Measurements from ENCODE around the gene TINAG.

TINAG gene

GRCh38 chr6:54308289-54308985 is at the start of gene TINAG:
TINAG (plus strand) TSS chr6:54308441; CDS start chr6:54308551, 110 bp downstream.
- FAIRE-seq: peak; percentile 40

GRCh38 chr6:54260025-54260424 is 48.2 kb upstream of the TINAG start:
- no peak for DNase-seq (ENCODE audit: insufficient read length, low spot score)
- FAIRE-seq: peak; percentile 8

More at GRCh38 chr6:54308289-54308985, at the start of gene TINAG:
- no peak for DNase-seq (ENCODE audit: insufficient read length, low spot score)

GRCh38 chr6:54262499-54262898 is 45.7 kb upstream of the TINAG start:
- no peak for FAIRE-seq
- no peak for DNase-seq (ENCODE audit: insufficient read length, low spot score)

GRCh38 chr6:54262971-54263370 is 45.3 kb upstream of the TINAG start:
- FAIRE-seq (peak; percentile 45), DNase-seq (ENCODE audit: insufficient read length, low spot score) (no peak)

- DNase-seq (ENCODE audit: insufficient read length, low spot score): no peak
- no peak for FAIRE-seq
These were observed 43.5 kb upstream of the TINAG start for GRCh38 chr6:54264581-54265272.

GRCh38 chr6:54266400-54266923 is 41.8 kb upstream of the TINAG start:
- no peak for FAIRE-seq
- DNase-seq (ENCODE audit: insufficient read length, low spot score): no peak

GRCh38 chr6:54267798-54268197 is 40.4 kb upstream of the TINAG start:
- DNase-seq (ENCODE audit: insufficient read length, low spot score): no peak
- FAIRE-seq: peak; percentile 51

GRCh38 chr6:54273214-54273820 is 34.9 kb upstream of the TINAG start:
- DNase-seq (ENCODE audit: insufficient read length, low spot score): no peak
- FAIRE-seq: no peak

- DNase-seq (ENCODE audit: insufficient read length, low spot score) (no peak), FAIRE-seq (no peak)
These were observed 33.9 kb upstream of the TINAG start for GRCh38 chr6:54274383-54274782.

- FAIRE-seq (peak; percentile 33), DNase-seq (ENCODE audit: insufficient read length, low spot score) (no peak)
These were observed 26.1 kb upstream of the TINAG start for GRCh38 chr6:54282186-54282585.

GRCh38 chr6:54284161-54284860 is 23.9 kb upstream of the TINAG start:
- FAIRE-seq: peak; percentile 26
- no peak for DNase-seq (ENCODE audit: insufficient read length, low spot score)

- FAIRE-seq (no peak), DNase-seq (ENCODE audit: insufficient read length, low spot score) (no peak)
These were observed 22.6 kb upstream of the TINAG start for GRCh38 chr6:54285595-54285994.

GRCh38 chr6:54286141-54286540 is 22.1 kb upstream of the TINAG start:
- FAIRE-seq (no peak), DNase-seq (ENCODE audit: insufficient read length, low spot score) (no peak)

- FAIRE-seq: no peak
- no peak for DNase-seq (ENCODE audit: insufficient read length, low spot score)
These were observed 19.8 kb upstream of the TINAG start for GRCh38 chr6:54288474-54288873.

GRCh38 chr6:54289426-54289825 is 18.8 kb upstream of the TINAG start:
- no peak for DNase-seq (ENCODE audit: insufficient read length, low spot score)
- no peak for FAIRE-seq

- DNase-seq (ENCODE audit: insufficient read length, low spot score) (no peak), FAIRE-seq (peak; percentile 95)
These were observed 17.1 kb upstream of the TINAG start for GRCh38 chr6:54291146-54291545.

- peak; percentile 28 for DNase-seq (ENCODE audit: insufficient read length, low spot score)
These were observed 16.5 kb upstream of the TINAG start for GRCh38 chr6:54291738-54292137.

GRCh38 chr6:54294965-54295532 is 13.2 kb upstream of the TINAG start:
- FAIRE-seq: no peak
- no peak for DNase-seq (ENCODE audit: insufficient read length, low spot score)

More at GRCh38 chr6:54291738-54292137, 16.5 kb upstream of the TINAG start:
- FAIRE-seq: peak; percentile 70

GRCh38 chr6:54299542-54300269 is 8.5 kb upstream of the TINAG start:
- FAIRE-seq (no peak), DNase-seq (ENCODE audit: insufficient read length, low spot score) (no peak)

GRCh38 chr6:54301770-54302169 is 6.5 kb upstream of the TINAG start:
- no peak for DNase-seq (ENCODE audit: insufficient read length, low spot score)
- FAIRE-seq: peak; percentile 35
